Left cardiac atrium (tissue), 4 donors: Measurements from ENCODE around the gene KLRC3. TPM values are rescaled to one million over a fixed set of nuclear protein-coding genes. Genes with fewer than 3 reads are reported as not detected.
"Not testable (repeated sequence)": the region's sequence is repeated elsewhere in the genome, so short reads cannot be mapped to it uniquely, and the experiment has no call there.

Experiments used
- ATAC-seq, 2 donors: fragments of 200-7000 bp; cut with Tn5 transposase; one replicate each; pipeline ENCODE4 v1.9.1; 2020; ENCODE audit warnings: mild to moderate bottlenecking in 2 of 2, moderate library complexity in 2 of 2
- DNase-seq: peaks from one replicate; pipeline ENCODE4 v3.0.0-alpha.2; 2020
- intact Hi-C, 2 donors: fragments of 100-400 bp; cut with DNase I; formaldehyde crosslinking; loops; one replicate each; pipeline versions ENCODE4 v1.14.1 to v1.15.1; 2022 to 2023
- total RNA-seq, 2 donors: library from RNA; stranded (reverse); fragmentation: NEBNext Ultra II Directional; extraction: Animal tissue kit (Norgen Biotek cat#: 25700); gene quantifications; one replicate each; pipeline ENCODE4 v1.2.1, GENCODE V29; 2021
- donor health status: DM: no; HTN: yes; CAD: no.
- donor health status: DM: no; HTN: yes; CAD: no; lungs with severe emphysema.
- donor health status: DM: yes; HTN: yes; CAD: no.
- donor health status: Dilated cardiomyopathy.

Gene KLRC3
- total RNA-seq, 2 donors from 2014 or later = not detected

- intact Hi-C loops, ATAC-seq, DNase-seq: not testable (repeated sequence)
Observed at GRCh38 chr12:10378737-10379136, 41.7 kb downstream of the KLRC3 start.

- ATAC-seq = no peak
- intact Hi-C loops = no loop called here
- DNase-seq = no peak
Observed at GRCh38 chr12:10374624-10375018, 45.8 kb downstream of the KLRC3 start.

GRCh38 chr12:10372559-10372958 lies 47.8 kb downstream of the KLRC3 start:
- intact Hi-C loops = no loop called here
- DNase-seq (peak; percentile 36), ATAC-seq (peak in 1 of 2 donors; percentile 90)

GRCh38 chr12:10371893-10372535 lies 48.4 kb downstream of the KLRC3 start:
- intact Hi-C loops, ATAC-seq, DNase-seq: not testable (repeated sequence)

GRCh38 chr12:10369557-10370415 lies 50.6 kb downstream of the KLRC3 start:
- no peak for ATAC-seq
- intact Hi-C loops = no loop called here
- no peak for DNase-seq

- intact Hi-C loops = no loop called here
- DNase-seq = no peak
- ATAC-seq = peak in 1 of 2 donors; percentile 58
Observed at GRCh38 chr12:10368206-10369171, 51.9 kb downstream of the KLRC3 start.

- ATAC-seq, DNase-seq, intact Hi-C loops: not testable (repeated sequence)
Observed at GRCh38 chr12:10367714-10368113, 52.7 kb downstream of the KLRC3 start.

- ATAC-seq (no peak), DNase-seq (no peak)
- intact Hi-C loops = no loop called here
Observed at GRCh38 chr12:10366875-10367274, 53.5 kb downstream of the KLRC3 start.

- intact Hi-C loops = no loop called here
- ATAC-seq (peak in 1 of 2 donors; percentile 6), DNase-seq (no peak)
Observed at GRCh38 chr12:10365696-10366405, 54.5 kb downstream of the KLRC3 start.

GRCh38 chr12:10364815-10365622 lies 55.4 kb downstream of the KLRC3 start:
- ATAC-seq (peak; percentile 80 to 86), DNase-seq (peak; percentile 52)
- intact Hi-C loops = no loop called here

GRCh38 chr12:10363914-10364814 lies 56.2 kb downstream of the KLRC3 start:
- intact Hi-C loops = no loop called here
- DNase-seq (peak; percentile 41), ATAC-seq (peak; percentile 66 to 74)

- DNase-seq (no peak), ATAC-seq (no peak)
- intact Hi-C loops = no loop called here
Observed at GRCh38 chr12:10363658-10363913, 56.8 kb downstream of the KLRC3 start.

- intact Hi-C loops = no loop called here
- DNase-seq (no peak), ATAC-seq (no peak)
Observed at GRCh38 chr12:10362828-10363657, 57.4 kb downstream of the KLRC3 start.

- intact Hi-C loops = no loop called here
- no peak for DNase-seq
- no peak for ATAC-seq
Observed at GRCh38 chr12:10362325-10362724, 58.1 kb downstream of the KLRC3 start.
